Caco-2 (cell line): ENCODE measurements around the gene RNF103. TPM values are rescaled to one million over a fixed set of nuclear protein-coding genes. Genes with fewer than 3 reads are reported as not detected.

Source experiments
- BruUV-seq: library from RNA; stranded (reverse); fragments of 400-500 nt; replicated peaks from 2 replicates; lab custom pipeline; 2021; lab: Mats Ljungman, UMichigan
- CTCF ChIA-PET: fragments of 300-600 bp; sonication (Branson Sonifier 250); formaldehyde crosslinking; loops from one replicate; lab custom pipeline; 2022; ENCODE audit warnings: antibody characterized with exemption; lab: Charles Lee
- POLR2A ChIA-PET: fragments of 300-600 bp; sonication (Branson Sonifier 250); formaldehyde crosslinking; loops from one replicate; lab custom pipeline; 2022; ENCODE audit warnings: antibody characterized with exemption; lab: Charles Lee
- DNase-seq, 2 experiments: peaks; one replicate each; pipeline versions ENCODE4 v3.0.0 to v3.0.0-alpha.2; 2020 to 2022
- H3K27me3 ChIP-seq: replicated peaks from 2 replicates; pipeline ENCODE4 v1.6.0; 2011; ENCODE audit warnings: low read length; ENCODE audit not compliant: control insufficient read depth, insufficient read depth
- H3K36me3 ChIP-seq: 2 replicates; pipeline ENCODE4 v1.5.1; 2011; ENCODE audit warnings: low read length; ENCODE audit not compliant: control insufficient read depth, insufficient read depth
- H3K4me1 ChIP-seq: fragments of 250-450 bp; sonication (Bioruptor Pico); 2 replicates; pipeline ENCODE4 v1.5.1; 2020; ENCODE audit warnings: mild to moderate bottlenecking
- H3K4me3 ChIP-seq: 2 replicates; pipeline ENCODE4 v1.5.1; 2011; ENCODE audit warnings: low read depth, mild to moderate bottlenecking, control low read depth, low read length
- H3K9me3 ChIP-seq: fragments of 250-450 bp; sonication (Bioruptor Pico); 2 replicates; pipeline ENCODE4 v1.5.1; 2020; ENCODE audit warnings: mild to moderate bottlenecking, moderate library complexity
- H3K27ac Mint-ChIP-seq: one replicate; pipeline ENCODE4 v1.8.0; 2022; ENCODE audit warnings: mixed read lengths; ENCODE audit not compliant: unreplicated experiment
- H3K27me3 Mint-ChIP-seq: one replicate; pipeline ENCODE4 v1.8.0; 2022; ENCODE audit warnings: mixed read lengths; ENCODE audit not compliant: insufficient read depth, unreplicated experiment
- H3K36me3 Mint-ChIP-seq: one replicate; pipeline ENCODE4 v1.8.0; 2022; ENCODE audit warnings: mild to moderate bottlenecking, mixed read lengths; ENCODE audit not compliant: insufficient read depth, unreplicated experiment
- H3K4me1 Mint-ChIP-seq: one replicate; pipeline ENCODE4 v1.8.0; 2022; ENCODE audit warnings: low read depth, mixed read lengths; ENCODE audit not compliant: unreplicated experiment
- H3K4me3 Mint-ChIP-seq: one replicate; pipeline ENCODE4 v1.8.0; 2022; ENCODE audit warnings: mild to moderate bottlenecking, moderate library complexity, mixed read lengths; ENCODE audit not compliant: unreplicated experiment
- H3K9me3 Mint-ChIP-seq: one replicate; pipeline ENCODE4 v1.8.0; 2022; ENCODE audit warnings: mixed read lengths; ENCODE audit not compliant: unreplicated experiment
- intact Hi-C: fragments of 100-400 bp; cut with micrococcal nuclease; formaldehyde crosslinking; loops from one replicate; pipeline ENCODE4 v1.10.0; 2022; ENCODE audit not compliant: unreplicated experiment
- total RNA-seq: library from RNA; stranded (reverse); gene quantifications from 2 replicates; pipeline ENCODE4 v1.2.3, GENCODE V29; 2022
- TF ChIP-seq, protein P1 (sequence below), 2 experiments: fragments of 200-600 bp in 1 of 2; IDR thresholded peaks; 1 replicate in 1 of 2; 2 replicates in 1 of 2; pipeline versions ENCODE4 v1.5.1 to v1.8.0; 2011 to 2022; ENCODE audit warnings: antibody characterized with exemption in 1 of 2, control low read depth in 1 of 2, inconsistent platforms in 1 of 2, low read depth in 1 of 2, low read length in 1 of 2, mild to moderate bottlenecking in 1 of 2, moderate library complexity in 1 of 2; ENCODE audit not compliant: insufficient read depth in 1 of 2, severe bottlenecking in 1 of 2, unreplicated experiment in 1 of 2

Gene RNF103
- total RNA-seq, 1 experiment from 2014 or later, result 21.8 TPM

DNA sequence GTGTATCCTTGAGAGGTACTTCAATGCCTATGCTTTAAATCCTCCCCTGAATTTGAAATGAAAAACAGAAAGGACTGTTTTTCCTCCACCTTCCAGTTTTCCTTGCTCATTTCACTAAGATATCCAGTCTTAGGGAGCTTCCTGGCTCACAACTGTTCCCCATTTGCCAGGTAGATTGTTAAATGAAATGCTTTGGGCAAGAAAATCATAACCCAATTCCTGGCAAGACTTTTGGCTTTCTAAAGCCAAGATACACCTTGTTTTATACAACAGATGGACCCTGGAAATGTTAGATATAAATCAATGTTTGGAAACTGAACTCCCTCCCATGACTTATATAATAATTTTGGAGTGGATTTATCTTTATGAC lies 56.9 kb downstream of the RNF103 start:
- intact Hi-C loops, result no loop called here
- Histone ChIP-seq H3K9me3 (no peaks in the 10 kb centered on the region), H3K4me1 (peaks cover 11% of the 10 kb centered on the region), H3K27me3 (no peaks in the 10 kb centered on the region), H3K4me3 (no peak overlapping the region), H3K36me3 (no peaks in the 10 kb centered on the region)
- H3K36me3 Mint-ChIP-seq, result peaks cover 19% of the 10 kb centered on the region
- peaks cover 11% of the 10 kb centered on the region for H3K4me1 Mint-ChIP-seq
- ChIA-PET POLR2A (no interaction called here), CTCF (no interaction called here)
- peaks cover 9% of the 10 kb centered on the region for H3K9me3 Mint-ChIP-seq
- no TSS peak for BruUV-seq
- TF ChIP-seq, protein P1, sequence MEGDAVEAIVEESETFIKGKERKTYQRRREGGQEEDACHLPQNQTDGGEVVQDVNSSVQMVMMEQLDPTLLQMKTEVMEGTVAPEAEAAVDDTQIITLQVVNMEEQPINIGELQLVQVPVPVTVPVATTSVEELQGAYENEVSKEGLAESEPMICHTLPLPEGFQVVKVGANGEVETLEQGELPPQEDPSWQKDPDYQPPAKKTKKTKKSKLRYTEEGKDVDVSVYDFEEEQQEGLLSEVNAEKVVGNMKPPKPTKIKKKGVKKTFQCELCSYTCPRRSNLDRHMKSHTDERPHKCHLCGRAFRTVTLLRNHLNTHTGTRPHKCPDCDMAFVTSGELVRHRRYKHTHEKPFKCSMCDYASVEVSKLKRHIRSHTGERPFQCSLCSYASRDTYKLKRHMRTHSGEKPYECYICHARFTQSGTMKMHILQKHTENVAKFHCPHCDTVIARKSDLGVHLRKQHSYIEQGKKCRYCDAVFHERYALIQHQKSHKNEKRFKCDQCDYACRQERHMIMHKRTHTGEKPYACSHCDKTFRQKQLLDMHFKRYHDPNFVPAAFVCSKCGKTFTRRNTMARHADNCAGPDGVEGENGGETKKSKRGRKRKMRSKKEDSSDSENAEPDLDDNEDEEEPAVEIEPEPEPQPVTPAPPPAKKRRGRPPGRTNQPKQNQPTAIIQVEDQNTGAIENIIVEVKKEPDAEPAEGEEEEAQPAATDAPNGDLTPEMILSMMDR (IDR thresholded peaks at IDR 0.05; ENCODE audit: insufficient read depth in 1 of 2, low read depth in 1 of 2, low read length in 1 of 2, severe bottlenecking in 1 of 2, unreplicated experiment in 1 of 2), result no peak
- no peak overlapping the region for H3K4me3 Mint-ChIP-seq
- H3K27me3 Mint-ChIP-seq, result peaks cover 2% of the 10 kb centered on the region
- H3K27ac Mint-ChIP-seq, result no peak overlapping the region
- no peak for DNase-seq

DNA sequence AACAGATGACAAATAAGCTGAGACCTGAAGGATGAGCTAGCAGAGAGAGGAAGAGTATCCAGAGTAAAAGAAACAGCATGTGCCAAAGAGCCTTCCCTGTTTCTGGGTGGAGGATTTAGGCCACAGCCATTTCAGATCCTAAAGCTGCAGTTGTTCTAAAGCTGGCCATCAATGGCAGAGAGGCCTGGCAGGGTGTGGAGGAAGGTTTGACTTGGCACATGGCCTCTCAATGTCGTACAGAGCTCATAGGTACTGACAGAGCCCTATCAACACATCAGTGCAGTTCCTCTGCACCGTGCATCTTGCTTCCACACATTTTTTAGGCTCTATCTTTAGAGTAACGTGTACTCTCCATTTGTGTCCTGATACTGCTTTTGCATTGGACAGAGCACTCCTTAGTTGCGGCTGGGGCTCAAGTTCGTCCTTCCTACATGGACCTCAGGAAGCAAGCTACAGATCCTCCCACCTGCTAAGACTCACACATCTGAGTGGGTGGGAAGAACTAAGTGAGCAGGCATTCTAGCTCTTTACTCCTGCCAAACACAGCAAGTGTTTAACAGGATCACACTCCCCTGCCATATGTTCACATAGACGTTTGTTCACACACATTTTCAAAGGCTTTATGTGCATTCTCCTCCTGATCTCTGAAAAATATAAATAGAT lies 57.4 kb downstream of the RNF103 start:
- CTCF ChIA-PET, result no interaction called here
- H3K36me3 ChIP-seq, result peaks cover under 1% of the 10 kb centered on the region; the same call in 1 of the 2 replicates
- no peaks in the 10 kb centered on the region for H3K27me3 Mint-ChIP-seq
- no peak overlapping the region for H3K27ac Mint-ChIP-seq
- no TSS peak for BruUV-seq
- no peak for DNase-seq
- H3K27me3 ChIP-seq, result no peaks in the 10 kb centered on the region
- intact Hi-C loops, result no loop called here
- no peaks in the 10 kb centered on the region for H3K9me3 ChIP-seq
- POLR2A ChIA-PET, result no interaction called here
- peaks cover 16% of the 10 kb centered on the region for H3K4me1 Mint-ChIP-seq
- H3K4me3 ChIP-seq, result no peak overlapping the region
- TF ChIP-seq, protein P1 (IDR thresholded peaks at IDR 0.05; ENCODE audit: insufficient read depth in 1 of 2, low read depth in 1 of 2, low read length in 1 of 2, severe bottlenecking in 1 of 2, unreplicated experiment in 1 of 2), result no peak
- H3K4me3 Mint-ChIP-seq, result no peak overlapping the region
- peaks cover 9% of the 10 kb centered on the region for H3K9me3 Mint-ChIP-seq
- peaks cover 19% of the 10 kb centered on the region for H3K36me3 Mint-ChIP-seq
- H3K4me1 ChIP-seq, result peaks cover 13% of the 10 kb centered on the region

DNA sequence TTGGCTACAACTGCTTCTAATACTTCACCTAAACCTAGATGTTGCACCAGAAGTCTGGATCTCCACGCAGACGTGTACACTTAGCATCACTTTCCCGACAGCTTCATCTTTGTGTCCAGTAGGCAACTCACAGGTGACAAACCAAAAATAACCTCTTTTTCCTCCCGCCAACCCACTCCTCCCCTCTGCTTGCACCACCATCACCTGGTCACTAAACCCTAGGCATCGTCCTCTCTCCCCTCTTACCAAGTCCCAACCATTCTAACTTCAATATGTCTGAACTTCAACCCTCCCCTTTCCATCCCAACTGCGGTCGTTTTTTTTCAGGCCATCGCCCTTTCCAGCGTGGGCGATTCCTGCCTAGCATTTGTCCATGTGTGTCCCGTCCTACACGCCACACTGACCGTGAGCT lies 60.0 kb downstream of the RNF103 start:
- Mint-ChIP-seq H3K27me3 (no peaks in the 10 kb centered on the region), H3K4me3 (peak overlapping the region; percentile 97), H3K4me1 (peaks cover 16% of the 10 kb centered on the region), H3K9me3 (peaks cover 9% of the 10 kb centered on the region), H3K36me3 (peaks cover 26% of the 10 kb centered on the region), H3K27ac (peak overlapping the region; percentile 98)
- POLR2A ChIA-PET, result interaction anchor here (2.1 kb wide), 1 partner anchor 123 kb away, joined by 6 read pairs; the partner anchor contains the start of gene KDM3A
- intact Hi-C loops, result loop anchor here (1.0 to 5.0 kb wide), 3 partner anchors 59 to 122 kb away; partner anchors contain the start of genes KDM3A and RNF103
- peak overlapping the region; percentile 81 for H3K4me3 ChIP-seq
- DNase-seq, result no peak
- H3K4me1 ChIP-seq, result peaks cover 13% of the 10 kb centered on the region
- peaks cover 2% of the 10 kb centered on the region; the same call in 1 of the 2 replicates for H3K36me3 ChIP-seq
- TSS peak; percentile 98 for BruUV-seq
- H3K9me3 ChIP-seq, result no peaks in the 10 kb centered on the region
- H3K27me3 ChIP-seq, result no peaks in the 10 kb centered on the region
- CTCF ChIA-PET, result no interaction called here
- TF ChIP-seq, protein P1 (IDR thresholded peaks at IDR 0.05; ENCODE audit: insufficient read depth in 1 of 2, low read depth in 1 of 2, low read length in 1 of 2, severe bottlenecking in 1 of 2, unreplicated experiment in 1 of 2), result no peak
